Esophagus (tissue), 2 donors: ENCODE data around the gene TMOD2. TPM values are rescaled to one million over a fixed set of nuclear protein-coding genes. Genes with fewer than 3 reads are reported as not detected.

Experiments
- H3K27ac ChIP-seq, 2 donors: one replicate each; pipeline ENCODE4 v1.5.1; 2013; ENCODE audit warnings: low read depth in 2 of 2, mild to moderate bottlenecking in 2 of 2, inconsistent platforms in 1 of 2, low read length in 1 of 2, moderate library complexity in 1 of 2
- H3K27me3 ChIP-seq, 2 donors: one replicate each; pipeline ENCODE4 v1.6.1; 2013; ENCODE audit warnings: low read length in 2 of 2, control low read depth in 1 of 2, mild to moderate bottlenecking in 1 of 2; ENCODE audit not compliant: insufficient read depth in 2 of 2, control insufficient read depth in 1 of 2
- H3K36me3 ChIP-seq, 2 donors: one replicate each; pipeline ENCODE4 v1.6.1; 2013; ENCODE audit warnings: low read length in 1 of 2; ENCODE audit not compliant: control insufficient read depth in 2 of 2, insufficient read depth in 2 of 2
- H3K4me1 ChIP-seq, 2 donors: one replicate each; pipeline ENCODE4 v1.6.1; 2013; ENCODE audit warnings: low read length in 1 of 2; ENCODE audit not compliant: control insufficient read depth in 2 of 2, insufficient read depth in 2 of 2
- H3K4me3 ChIP-seq, 2 donors: one replicate each; pipeline ENCODE4 v1.5.1; 2013; ENCODE audit warnings: low read length in 2 of 2, mild to moderate bottlenecking in 2 of 2, low read depth in 1 of 2, moderate library complexity in 1 of 2
- H3K9me3 ChIP-seq, 2 donors: one replicate each; pipeline ENCODE4 v1.6.1; 2013; ENCODE audit warnings: mild to moderate bottlenecking in 2 of 2, low read depth in 1 of 2, low read length in 1 of 2, moderate library complexity in 1 of 2; ENCODE audit not compliant: control insufficient read depth in 2 of 2, insufficient read depth in 1 of 2
- WGBS, 2 donors: extraction: QIAGEN DNeasy Blood & Tissue Kit; methylation state at CpG; one replicate each; pipeline ENCODE4 v1.1.7; 2013; 5-methylcytosine and 5-hydroxymethylcytosine counted together
- polyA plus RNA-seq, 2 donors: library from polyadenylated mRNA; stranded (reverse); fragments of 200-250 nt; gene quantifications; one replicate each; pipeline ENCODE4 v1.2.3, GENCODE V29; 2013
- donor health status: healthy with polysubstance abuse.
- donor health status: Bipolar disorder and iron deficiency.

Gene TMOD2
- polyA plus RNA-seq, 2 donors = 1.2 TPM

DNA sequence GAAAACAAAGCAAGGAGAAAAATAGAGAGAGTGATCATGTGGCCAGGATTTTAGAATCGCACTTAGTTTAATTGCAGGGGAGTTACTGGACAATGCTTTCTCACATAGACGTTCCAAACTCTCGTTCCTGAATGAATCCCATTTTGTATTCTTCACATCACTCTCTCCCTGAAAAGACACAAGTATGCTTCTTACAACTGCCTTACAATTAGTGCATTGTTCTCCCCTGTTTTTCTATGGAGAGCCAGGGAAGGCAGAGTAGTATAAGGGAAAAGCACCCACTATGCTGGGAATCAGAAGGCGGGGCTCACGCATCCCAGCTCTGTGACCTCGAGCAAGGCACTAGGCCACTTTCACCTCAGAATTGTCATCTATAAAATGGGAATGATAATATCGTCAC, 14.4 kb downstream of the TMOD2 start:
- no peak overlapping the region for H3K4me3 ChIP-seq
- peaks cover 4 to 13% of the 10 kb centered on the region in 2 donors for H3K36me3 ChIP-seq
- no peaks in the 10 kb centered on the region for H3K9me3 ChIP-seq
- H3K27me3 ChIP-seq = no peaks in the 10 kb centered on the region
- H3K4me1 ChIP-seq = no peaks in the 10 kb centered on the region
- 90 to 92% methylated on average over 7 of the region's 7 CpGs for WGBS, 2 donors
- H3K27ac ChIP-seq = no peak overlapping the region

DNA sequence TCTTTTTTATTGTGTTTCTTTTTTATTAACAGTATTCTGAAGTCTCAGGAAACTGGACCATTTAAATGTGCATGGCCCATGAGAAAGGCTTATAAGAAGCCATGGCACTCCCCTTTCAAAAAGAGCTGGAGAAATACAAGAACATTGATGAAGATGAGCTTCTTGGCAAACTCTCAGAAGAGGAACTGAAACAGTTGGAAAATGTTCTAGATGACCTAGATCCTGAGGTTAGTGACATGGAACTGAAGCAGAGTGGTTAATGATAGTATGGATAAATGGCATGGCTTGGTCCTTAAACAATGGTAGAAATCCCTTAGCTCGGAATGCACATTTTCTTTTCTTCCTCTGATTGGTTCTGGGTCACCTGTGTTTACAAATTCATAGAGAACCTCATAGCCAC, 14.9 kb downstream of the TMOD2 start:
- WGBS, 2 donors = 93 to 98% methylated on average over 1 of the region's 1 CpG
- Histone ChIP-seq H3K9me3 (no peaks in the 10 kb centered on the region), H3K4me3 (no peak overlapping the region), H3K27me3 (no peaks in the 10 kb centered on the region), H3K27ac (no peak overlapping the region), H3K36me3 (peaks cover 4 to 13% of the 10 kb centered on the region in 2 donors), H3K4me1 (no peaks in the 10 kb centered on the region)

DNA sequence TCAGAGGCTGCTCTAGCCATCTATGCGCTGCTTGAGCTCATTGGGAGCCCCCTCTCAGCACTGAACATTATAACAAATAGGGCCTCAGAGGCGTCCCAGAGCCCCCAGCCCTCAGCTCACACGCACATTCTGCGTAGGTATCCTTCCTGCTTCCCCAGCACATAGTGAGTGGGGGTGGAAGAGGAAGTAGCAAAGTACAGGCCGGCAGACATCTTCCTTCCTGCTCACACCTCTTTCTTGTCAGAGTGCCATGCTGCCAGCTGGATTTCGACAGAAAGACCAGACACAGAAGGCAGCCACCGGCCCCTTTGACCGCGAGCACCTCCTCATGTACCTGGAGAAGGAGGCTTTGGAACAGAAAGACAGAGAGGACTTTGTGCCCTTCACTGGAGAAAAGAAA, 16.6 kb downstream of the TMOD2 start:
- no peaks in the 10 kb centered on the region for H3K9me3 ChIP-seq
- H3K4me3 ChIP-seq = no peak overlapping the region
- H3K4me1 ChIP-seq = no peaks in the 10 kb centered on the region
- H3K36me3 ChIP-seq = peaks cover 4 to 15% of the 10 kb centered on the region in 2 donors
- 61 to 75% methylated on average over 9 of the region's 9 CpGs for WGBS, 2 donors
- H3K27me3 ChIP-seq = no peaks in the 10 kb centered on the region
- no peak overlapping the region for H3K27ac ChIP-seq

DNA sequence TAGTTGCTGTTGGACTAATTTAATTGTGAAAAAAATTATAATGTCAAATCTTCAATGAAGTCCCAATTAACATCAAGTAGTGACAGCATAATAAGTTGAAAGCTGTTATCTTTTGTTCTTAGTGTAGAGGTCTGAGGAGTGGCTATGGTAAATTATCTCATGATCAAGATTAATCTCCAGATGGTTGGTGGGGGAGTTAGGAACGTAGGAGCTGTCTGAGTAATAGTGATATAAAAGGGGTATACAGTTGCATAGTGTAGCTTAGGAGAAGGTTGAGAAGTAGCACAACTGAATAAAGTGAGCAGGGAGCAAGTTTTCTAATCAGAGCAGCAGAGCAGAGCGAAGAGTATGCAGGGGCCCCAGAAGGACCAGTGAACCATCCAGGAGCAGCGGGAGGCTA, 19.5 kb downstream of the TMOD2 start:
- Histone ChIP-seq H3K36me3 (peaks cover 7 to 15% of the 10 kb centered on the region in 2 donors), H3K4me1 (no peaks in the 10 kb centered on the region), H3K9me3 (no peaks in the 10 kb centered on the region), H3K4me3 (no peak overlapping the region), H3K27ac (no peak overlapping the region), H3K27me3 (no peaks in the 10 kb centered on the region)
- 60 to 87% methylated on average over 3 of the region's 3 CpGs for WGBS, 2 donors

DNA sequence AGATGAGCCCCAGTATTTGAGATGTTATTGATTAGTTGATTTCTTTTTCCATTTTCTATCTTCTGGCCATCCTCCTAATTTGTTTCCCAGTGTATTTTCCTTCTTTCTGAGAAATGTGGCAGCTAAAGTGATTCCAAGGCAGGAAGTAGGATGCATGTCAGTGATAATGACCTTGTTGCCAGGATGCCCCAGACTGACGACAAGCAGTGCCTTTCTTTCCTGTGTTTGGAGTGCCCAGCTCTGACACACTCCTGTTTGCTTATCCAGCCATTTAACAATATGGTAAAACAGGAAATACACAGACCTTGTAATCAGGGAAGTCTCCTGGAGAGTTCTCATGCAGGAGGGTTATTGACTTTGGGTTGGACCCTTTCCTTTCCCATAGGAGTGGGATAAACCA, 20.4 kb downstream of the TMOD2 start:
- H3K27me3 ChIP-seq = no peaks in the 10 kb centered on the region
- H3K9me3 ChIP-seq = no peaks in the 10 kb centered on the region
- H3K27ac ChIP-seq = no peak overlapping the region
- peaks cover 7 to 15% of the 10 kb centered on the region in 2 donors for H3K36me3 ChIP-seq
- no peak overlapping the region for H3K4me3 ChIP-seq
- no peaks in the 10 kb centered on the region for H3K4me1 ChIP-seq
- WGBS, 2 donors = 52 to 70% methylated on average over 1 of the region's 1 CpG

DNA sequence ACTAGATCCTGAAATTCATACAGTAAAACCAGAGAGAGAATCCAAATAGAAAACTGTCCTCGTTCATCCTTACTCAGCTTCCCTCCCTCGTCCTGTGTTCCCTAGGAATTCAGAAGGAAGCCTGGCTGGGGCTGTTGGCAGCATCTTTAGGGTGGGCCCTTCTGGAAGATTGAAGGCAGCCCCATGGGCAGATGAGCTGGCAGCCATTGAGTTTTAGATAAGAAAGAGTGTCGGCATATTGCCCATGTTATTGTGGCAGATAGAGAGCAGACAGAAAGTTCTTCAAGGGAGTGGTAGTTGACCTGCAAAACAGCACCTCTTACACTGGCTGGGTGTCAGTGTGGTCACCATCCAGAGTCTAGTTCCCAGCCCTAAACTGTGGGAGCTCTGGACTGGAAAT, 23.5 kb downstream of the TMOD2 start:
- no peak overlapping the region for H3K4me3 ChIP-seq
- no peaks in the 10 kb centered on the region for H3K27me3 ChIP-seq
- no peaks in the 10 kb centered on the region for H3K4me1 ChIP-seq
- H3K9me3 ChIP-seq = no peaks in the 10 kb centered on the region
- peaks cover 3 to 5% of the 10 kb centered on the region in 2 donors for H3K36me3 ChIP-seq
- no peak overlapping the region for H3K27ac ChIP-seq
- WGBS, 2 donors = 86 to 88% methylated on average over 3 of the region's 3 CpGs

DNA sequence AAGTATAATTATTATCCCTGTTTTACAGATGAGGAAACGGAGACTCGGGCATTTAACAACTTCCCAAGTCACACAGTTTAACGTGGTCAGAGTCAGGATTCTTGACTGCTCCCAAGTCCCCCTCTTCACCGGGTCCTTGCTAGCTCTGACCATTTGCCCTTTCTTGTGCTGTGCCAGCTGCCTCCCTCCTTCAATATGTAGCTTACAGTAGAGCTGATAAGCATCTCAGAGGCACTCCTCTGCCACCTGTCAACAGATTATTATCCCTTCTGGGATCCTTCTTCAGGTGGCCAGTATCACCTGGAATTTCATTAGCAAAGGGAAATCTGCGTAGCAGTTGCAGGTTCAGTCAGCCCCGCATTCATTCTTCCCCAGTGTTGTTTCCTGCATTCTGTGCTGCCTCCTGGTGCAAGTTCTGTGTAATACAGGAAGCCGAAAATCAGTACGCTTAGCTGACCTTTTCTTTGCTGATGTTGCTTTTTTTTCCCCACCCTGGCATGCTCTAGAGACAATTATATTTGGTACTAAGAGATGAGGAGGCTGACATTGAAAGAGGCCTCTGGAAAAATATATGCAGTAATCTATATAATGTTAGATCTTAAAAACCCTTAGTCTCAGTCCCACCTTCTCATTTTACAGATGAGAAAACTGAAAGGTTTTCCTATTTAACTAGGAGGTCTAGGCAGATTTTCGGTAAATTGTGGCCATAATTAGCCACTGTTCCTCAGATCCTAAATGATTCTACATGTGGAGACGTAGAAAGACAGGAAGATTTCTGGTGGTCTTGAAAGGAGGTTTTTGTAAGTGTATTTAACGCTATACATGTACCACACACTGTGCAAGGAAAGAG, 24.8 kb downstream of the TMOD2 start:
- Histone ChIP-seq H3K27me3 (no peaks in the 10 kb centered on the region), H3K36me3 (peaks cover 2 to 3% of the 10 kb centered on the region in 2 donors), H3K4me3 (no peak overlapping the region)

DNA sequence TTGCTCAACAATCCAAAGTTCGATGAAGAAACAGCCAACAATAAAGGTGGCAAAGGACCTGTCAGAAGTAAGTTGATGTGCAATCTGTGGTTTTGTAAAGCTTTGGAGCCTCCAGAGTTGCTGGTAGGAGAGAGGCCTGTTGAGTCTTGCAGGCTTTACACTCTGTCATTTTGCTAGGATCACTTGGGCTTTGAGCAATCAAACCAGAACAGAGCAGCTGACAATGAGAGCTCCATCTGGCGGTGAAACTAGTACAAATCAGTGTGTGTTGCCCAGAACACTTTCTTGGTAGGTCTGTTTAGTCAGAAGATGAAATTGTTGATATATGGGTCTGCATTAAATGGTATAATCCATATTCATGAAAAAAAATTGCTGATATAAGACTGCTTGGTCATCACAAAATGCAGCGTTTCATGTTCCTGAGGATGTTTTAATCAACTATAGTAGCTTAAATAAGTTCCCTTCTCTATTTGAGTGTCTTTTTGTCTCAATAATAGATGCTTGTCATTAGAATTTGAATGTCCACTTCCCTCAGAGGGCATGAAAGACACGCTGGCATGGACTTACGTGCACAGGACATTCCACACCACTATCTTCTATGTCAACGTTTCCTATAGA, 25.7 kb downstream of the TMOD2 start:
- WGBS, 2 donors = 49 to 50% methylated on average over 6 of the region's 6 CpGs
- Histone ChIP-seq H3K27ac (no peak overlapping the region), H3K27me3 (no peaks in the 10 kb centered on the region), H3K4me1 (no peaks in the 10 kb centered on the region), H3K9me3 (no peaks in the 10 kb centered on the region), H3K4me3 (no peak overlapping the region), H3K36me3 (peaks cover 2 to 3% of the 10 kb centered on the region in 2 donors)

More for the DNA sequence above, 24.8 kb downstream of the TMOD2 start:
- Histone ChIP-seq H3K4me1 (no peaks in the 10 kb centered on the region), H3K9me3 (no peaks in the 10 kb centered on the region), H3K27ac (no peak overlapping the region)
- 55 to 64% methylated on average over 11 of the region's 11 CpGs for WGBS, 2 donors

DNA sequence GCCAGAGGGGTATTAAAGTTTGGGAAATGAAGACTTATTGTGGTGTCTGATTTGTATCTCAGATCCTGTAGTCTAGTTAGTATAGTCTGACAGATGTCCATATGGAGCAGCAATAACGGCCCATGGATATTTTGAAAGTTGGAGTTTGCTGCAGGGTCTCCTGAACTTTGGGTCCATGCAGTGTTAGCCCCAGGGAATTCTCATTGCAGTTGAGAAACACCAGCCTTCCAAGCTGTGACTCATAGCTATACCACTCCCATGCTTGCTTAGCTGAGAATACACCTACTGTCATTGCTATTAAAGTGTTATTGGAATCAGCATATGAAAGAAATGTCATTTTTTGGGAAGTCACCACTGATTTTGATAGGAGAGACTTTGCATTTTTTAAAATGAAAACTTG, 29.2 kb downstream of the TMOD2 start:
- 59 to 62% methylated on average over 1 of the region's 1 CpG for WGBS, 2 donors
- H3K4me3 ChIP-seq = no peak overlapping the region

More for the DNA sequence above, 29.2 kb downstream of the TMOD2 start:
- H3K4me1 ChIP-seq = no peaks in the 10 kb centered on the region
- H3K36me3 ChIP-seq = peaks cover 0 to 2% of the 10 kb centered on the region in 2 donors
- no peak overlapping the region for H3K27ac ChIP-seq
- H3K9me3 ChIP-seq = no peaks in the 10 kb centered on the region
- no peaks in the 10 kb centered on the region for H3K27me3 ChIP-seq
